HL-60 (cell line): Measurements from ENCODE around the gene WWOX.

Experiments used
- DNase-seq, 2 experiments: peaks; one replicate each; pipeline ENCODE4 v3.0.0-alpha.2; 2010 to 2020; ENCODE audit warnings: low read depth in 1 of 2, low spot score in 1 of 2
- H3K27ac ChIP-seq: fragments of 250-450 bp; sonication (Bioruptor Pico); replicated peaks from 2 replicates; pipeline ENCODE4 v1.5.1; 2020; ENCODE audit warnings: mild to moderate bottlenecking, moderate library complexity
- H3K27me3 ChIP-seq: fragments of 250-450 bp; sonication (Bioruptor Pico); 2 replicates; pipeline ENCODE4 v1.5.1; 2021; ENCODE audit warnings: mild to moderate bottlenecking, moderate library complexity; ENCODE audit not compliant: insufficient read depth, poor library complexity, severe bottlenecking
- H3K4me3 ChIP-seq: replicated peaks from 2 replicates; pipeline ENCODE4 v1.5.1; 2011; ENCODE audit warnings: mild to moderate bottlenecking, control low read depth, low read length; ENCODE audit not compliant: insufficient read depth
- GABPA ChIP-seq: IDR thresholded peaks from 2 replicates; pipeline ENCODE4 v1.6.1; 2012; ENCODE audit warnings: low read depth
- POLR2AphosphoS5 ChIP-seq: IDR thresholded peaks from 2 replicates; pipeline ENCODE4 v1.6.1; 2012; ENCODE audit warnings: low read depth
- SPI1 ChIP-seq: IDR thresholded peaks from 2 replicates; pipeline ENCODE4 v1.6.1; 2012; ENCODE audit warnings: low read depth, mild to moderate bottlenecking, borderline replicate concordance
- TF ChIP-seq, protein P1 (sequence below): IDR thresholded peaks from 2 replicates; pipeline ENCODE4 v1.6.1; 2012; ENCODE audit warnings: low read depth; ENCODE audit not compliant: insufficient replicate concordance
- TF ChIP-seq, protein P2 (sequence below): IDR thresholded peaks from one replicate; pipeline ENCODE4 v1.5.1; 2011; ENCODE audit warnings: low read length, control low read depth, inconsistent platforms; ENCODE audit not compliant: insufficient read depth

Gene WWOX

DNA sequence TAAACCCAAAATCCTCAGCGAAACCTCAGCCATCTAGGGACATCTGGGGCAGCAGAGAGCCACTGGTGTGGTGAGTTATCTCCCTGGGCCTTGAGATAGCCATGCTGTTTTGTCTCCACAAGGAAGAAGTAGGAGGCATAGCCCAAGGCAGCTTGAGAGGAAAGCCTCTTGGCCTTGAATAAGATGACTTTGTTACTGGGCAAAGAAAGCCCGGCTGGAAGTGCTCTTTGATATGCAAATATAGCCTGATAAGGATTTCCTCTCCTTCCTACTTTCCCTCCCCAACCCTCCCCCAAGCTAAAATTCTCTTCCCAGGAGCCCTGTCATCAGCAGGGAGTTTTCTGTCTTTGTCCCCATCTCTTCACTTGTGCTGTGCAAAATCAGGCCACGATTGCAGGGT lies 806.7 kb downstream of the WWOX start:
- DNase-seq: no peak
- Histone ChIP-seq H3K27ac (no peak overlapping the region), H3K4me3 (no peak overlapping the region), H3K27me3 (no peaks in the 10 kb centered on the region)
- TF ChIP-seq SPI1: no peak
- no peak for TF ChIP-seq GABPA
- TF ChIP-seq, protein P1, sequence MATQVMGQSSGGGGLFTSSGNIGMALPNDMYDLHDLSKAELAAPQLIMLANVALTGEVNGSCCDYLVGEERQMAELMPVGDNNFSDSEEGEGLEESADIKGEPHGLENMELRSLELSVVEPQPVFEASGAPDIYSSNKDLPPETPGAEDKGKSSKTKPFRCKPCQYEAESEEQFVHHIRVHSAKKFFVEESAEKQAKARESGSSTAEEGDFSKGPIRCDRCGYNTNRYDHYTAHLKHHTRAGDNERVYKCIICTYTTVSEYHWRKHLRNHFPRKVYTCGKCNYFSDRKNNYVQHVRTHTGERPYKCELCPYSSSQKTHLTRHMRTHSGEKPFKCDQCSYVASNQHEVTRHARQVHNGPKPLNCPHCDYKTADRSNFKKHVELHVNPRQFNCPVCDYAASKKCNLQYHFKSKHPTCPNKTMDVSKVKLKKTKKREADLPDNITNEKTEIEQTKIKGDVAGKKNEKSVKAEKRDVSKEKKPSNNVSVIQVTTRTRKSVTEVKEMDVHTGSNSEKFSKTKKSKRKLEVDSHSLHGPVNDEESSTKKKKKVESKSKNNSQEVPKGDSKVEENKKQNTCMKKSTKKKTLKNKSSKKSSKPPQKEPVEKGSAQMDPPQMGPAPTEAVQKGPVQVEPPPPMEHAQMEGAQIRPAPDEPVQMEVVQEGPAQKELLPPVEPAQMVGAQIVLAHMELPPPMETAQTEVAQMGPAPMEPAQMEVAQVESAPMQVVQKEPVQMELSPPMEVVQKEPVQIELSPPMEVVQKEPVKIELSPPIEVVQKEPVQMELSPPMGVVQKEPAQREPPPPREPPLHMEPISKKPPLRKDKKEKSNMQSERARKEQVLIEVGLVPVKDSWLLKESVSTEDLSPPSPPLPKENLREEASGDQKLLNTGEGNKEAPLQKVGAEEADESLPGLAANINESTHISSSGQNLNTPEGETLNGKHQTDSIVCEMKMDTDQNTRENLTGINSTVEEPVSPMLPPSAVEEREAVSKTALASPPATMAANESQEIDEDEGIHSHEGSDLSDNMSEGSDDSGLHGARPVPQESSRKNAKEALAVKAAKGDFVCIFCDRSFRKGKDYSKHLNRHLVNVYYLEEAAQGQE: no peak
- TF ChIP-seq, protein P2, sequence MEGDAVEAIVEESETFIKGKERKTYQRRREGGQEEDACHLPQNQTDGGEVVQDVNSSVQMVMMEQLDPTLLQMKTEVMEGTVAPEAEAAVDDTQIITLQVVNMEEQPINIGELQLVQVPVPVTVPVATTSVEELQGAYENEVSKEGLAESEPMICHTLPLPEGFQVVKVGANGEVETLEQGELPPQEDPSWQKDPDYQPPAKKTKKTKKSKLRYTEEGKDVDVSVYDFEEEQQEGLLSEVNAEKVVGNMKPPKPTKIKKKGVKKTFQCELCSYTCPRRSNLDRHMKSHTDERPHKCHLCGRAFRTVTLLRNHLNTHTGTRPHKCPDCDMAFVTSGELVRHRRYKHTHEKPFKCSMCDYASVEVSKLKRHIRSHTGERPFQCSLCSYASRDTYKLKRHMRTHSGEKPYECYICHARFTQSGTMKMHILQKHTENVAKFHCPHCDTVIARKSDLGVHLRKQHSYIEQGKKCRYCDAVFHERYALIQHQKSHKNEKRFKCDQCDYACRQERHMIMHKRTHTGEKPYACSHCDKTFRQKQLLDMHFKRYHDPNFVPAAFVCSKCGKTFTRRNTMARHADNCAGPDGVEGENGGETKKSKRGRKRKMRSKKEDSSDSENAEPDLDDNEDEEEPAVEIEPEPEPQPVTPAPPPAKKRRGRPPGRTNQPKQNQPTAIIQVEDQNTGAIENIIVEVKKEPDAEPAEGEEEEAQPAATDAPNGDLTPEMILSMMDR: no peak
- no peak for TF ChIP-seq POLR2AphosphoS5

DNA sequence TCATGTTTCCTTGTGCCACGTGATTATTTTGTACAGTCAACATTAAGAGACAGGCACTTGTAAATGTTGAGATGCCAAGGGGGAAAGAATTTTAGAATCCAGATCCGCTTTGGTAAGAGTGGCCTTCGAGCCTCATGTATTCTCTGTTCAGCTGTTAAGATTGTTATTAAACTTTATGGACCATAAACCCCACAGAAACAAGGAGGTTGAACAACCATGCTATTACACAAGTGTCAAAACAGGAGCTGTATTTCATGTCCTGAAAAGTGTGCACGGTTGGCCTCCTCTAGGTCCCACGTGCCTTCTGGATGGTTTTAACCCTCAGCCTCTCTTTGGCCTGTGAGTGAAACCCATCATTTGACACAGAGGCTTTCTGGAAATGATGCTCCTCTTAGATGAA lies 809.8 kb downstream of the WWOX start:
- DNase-seq: no peak
- TF ChIP-seq SPI1 (no peak), POLR2AphosphoS5 (no peak), GABPA (no peak)
- TF ChIP-seq, protein P2: no peak
- TF ChIP-seq, protein P1: no peak
- no peaks in the 10 kb centered on the region for H3K27me3 ChIP-seq

DNA sequence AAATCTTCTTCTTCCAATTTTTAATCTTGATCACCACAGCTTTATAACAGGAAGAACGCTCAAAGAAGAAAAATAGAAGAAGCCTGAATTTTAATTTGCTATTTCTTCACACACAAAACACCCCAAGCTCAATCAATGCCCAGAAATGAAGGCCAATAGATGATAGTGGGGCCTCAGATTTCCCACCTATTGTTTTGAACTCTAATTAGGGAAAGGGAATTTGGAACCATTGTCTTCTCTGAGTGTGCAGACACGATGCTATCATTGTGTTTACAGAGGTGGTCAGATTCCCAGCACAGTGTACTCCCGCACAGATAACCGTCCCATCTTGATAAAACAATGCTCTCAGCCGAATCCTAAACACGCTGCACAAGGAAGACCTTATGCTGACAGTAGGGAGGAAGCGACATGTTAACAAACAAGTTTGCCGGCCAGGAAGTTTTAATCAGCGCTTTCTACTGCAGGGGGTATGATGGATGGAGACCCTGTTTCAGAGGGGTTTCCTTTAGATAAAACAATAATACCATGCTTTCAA lies 816.4 kb downstream of the WWOX start:
- TF ChIP-seq, protein P2: no peak
- no peak for TF ChIP-seq GABPA
- TF ChIP-seq SPI1: no peak
- TF ChIP-seq POLR2AphosphoS5: no peak
- TF ChIP-seq, protein P1: no peak
- no peak overlapping the region for H3K4me3 ChIP-seq
- no peaks in the 10 kb centered on the region for H3K27me3 ChIP-seq
- no peak overlapping the region for H3K27ac ChIP-seq
- no peak for DNase-seq

More for the DNA sequence above, 809.8 kb downstream of the WWOX start:
- Histone ChIP-seq H3K4me3 (no peak overlapping the region), H3K27ac (no peak overlapping the region)
